H9 (cell line): ENCODE data around the gene COA7. TPM values are rescaled to one million over a fixed set of nuclear protein-coding genes. Genes with fewer than 3 reads are reported as not detected.

ENCODE experiments used
- DNase-seq: peaks from one replicate; pipeline ENCODE4 v3.0.0-alpha.2; 2017
- H2AFZ ChIP-seq: one replicate; pipeline ENCODE4 v1.6.1; 2013; ENCODE audit warnings: mild to moderate bottlenecking, low read length, control low read depth, moderate library complexity
- H2AK5ac ChIP-seq: 2 replicates; pipeline ENCODE4 v1.6.1; 2013; ENCODE audit warnings: low read length, control low read depth, mixed read lengths; ENCODE audit not compliant: insufficient read length
- H2BK120ac ChIP-seq: one replicate; pipeline ENCODE4 v1.6.1; 2013; ENCODE audit warnings: low read depth, mild to moderate bottlenecking, low read length, control low read depth, inconsistent platforms; ENCODE audit not compliant: poor library complexity, severe bottlenecking
- H2BK12ac ChIP-seq: 2 replicates; pipeline ENCODE4 v1.6.1; 2013; ENCODE audit warnings: low read length, control low read depth, mixed read lengths, low read depth; ENCODE audit not compliant: insufficient read length
- H2BK15ac ChIP-seq: 2 replicates; pipeline ENCODE4 v1.6.1; 2013; ENCODE audit warnings: low read depth, low read length, control low read depth
- H2BK20ac ChIP-seq: one replicate; pipeline ENCODE4 v1.6.1; 2013; ENCODE audit warnings: low read depth, mild to moderate bottlenecking, low read length, control low read depth, inconsistent platforms; ENCODE audit not compliant: poor library complexity, severe bottlenecking
- H2BK5ac ChIP-seq: 2 replicates; pipeline ENCODE4 v1.6.1; 2013; ENCODE audit warnings: low read length, control low read depth, mixed read lengths; ENCODE audit not compliant: insufficient read length
- H3K14ac ChIP-seq: 2 replicates; pipeline ENCODE4 v1.6.1; 2013; ENCODE audit warnings: low read length, control low read depth; ENCODE audit not compliant: insufficient read depth
- H3K18ac ChIP-seq: 2 replicates; pipeline ENCODE4 v1.6.1; 2013; ENCODE audit warnings: low read depth, mild to moderate bottlenecking, mixed read lengths, low read length, control low read depth; ENCODE audit not compliant: insufficient read length
- H3K23ac ChIP-seq: 2 replicates; pipeline ENCODE4 v1.6.1; 2013; ENCODE audit warnings: low read length, control low read depth, mixed read lengths, low read depth; ENCODE audit not compliant: insufficient read length
- H3K23me2 ChIP-seq: 2 replicates; pipeline ENCODE4 v1.6.1; 2013; ENCODE audit warnings: low read depth, mild to moderate bottlenecking, mixed read lengths, low read length, control low read depth; ENCODE audit not compliant: insufficient read length, poor library complexity, severe bottlenecking
- H3K27ac ChIP-seq: 2 replicates; pipeline ENCODE4 v1.5.1; 2013; ENCODE audit warnings: low read length, control low read depth, mixed read lengths, low read depth; ENCODE audit not compliant: insufficient read length
- H3K27me3 ChIP-seq: 2 replicates; pipeline ENCODE4 v1.6.1; 2013; ENCODE audit warnings: low read length, control low read depth, inconsistent platforms; ENCODE audit not compliant: insufficient read depth
- H3K4ac ChIP-seq: 2 replicates; pipeline ENCODE4 v1.6.1; 2013; ENCODE audit warnings: low read depth, mild to moderate bottlenecking, control low read depth, inconsistent platforms, low read length, moderate library complexity
- H3K4me1 ChIP-seq: 2 replicates; pipeline ENCODE4 v1.6.1; 2013; ENCODE audit warnings: low read length, control low read depth, inconsistent platforms; ENCODE audit not compliant: insufficient read depth
- H3K4me2 ChIP-seq: 2 replicates; pipeline ENCODE4 v1.6.1; 2013; ENCODE audit warnings: low read length, control low read depth, mixed read lengths; ENCODE audit not compliant: insufficient read length, insufficient read depth
- H3K56ac ChIP-seq: 2 replicates; pipeline ENCODE4 v1.6.1; 2013; ENCODE audit warnings: low read depth, mild to moderate bottlenecking, mixed read lengths, low read length, control low read depth; ENCODE audit not compliant: insufficient read length
- H3K79me1 ChIP-seq: 2 replicates; pipeline ENCODE4 v1.6.1; 2013; ENCODE audit warnings: low read depth, mild to moderate bottlenecking, moderate library complexity, low read length, control low read depth, inconsistent platforms; ENCODE audit not compliant: insufficient read depth, poor library complexity, severe bottlenecking
- H3K79me2 ChIP-seq: 2 replicates; pipeline ENCODE4 v1.6.1; 2013; ENCODE audit warnings: low read length, control low read depth, inconsistent platforms; ENCODE audit not compliant: insufficient read depth
- H3K9ac ChIP-seq: 2 replicates; pipeline ENCODE4 v1.6.1; 2013; ENCODE audit warnings: low read length, control low read depth, mixed read lengths; ENCODE audit not compliant: insufficient read length; ENCODE audit errors: extremely low read depth
- H3K9me3 ChIP-seq: one replicate; pipeline ENCODE4 v1.6.1; 2013; ENCODE audit warnings: low read depth, low read length, inconsistent platforms; ENCODE audit not compliant: control insufficient read depth
- H3T11ph ChIP-seq: one replicate; pipeline ENCODE4 v1.6.1; 2013; ENCODE audit warnings: mild to moderate bottlenecking, low read length, control low read depth, inconsistent platforms
- H4K20me1 ChIP-seq: one replicate; pipeline ENCODE4 v1.6.1; 2013; ENCODE audit not compliant: control insufficient read depth, insufficient read length, insufficient read depth
- H4K5ac ChIP-seq: 2 replicates; pipeline ENCODE4 v1.6.1; 2013; ENCODE audit warnings: low read depth, mild to moderate bottlenecking, mixed read lengths, low read length, control low read depth; ENCODE audit not compliant: insufficient read length
- H4K8ac ChIP-seq: replicated peaks from 2 replicates; pipeline ENCODE4 v1.6.1; 2013; ENCODE audit warnings: low read length, control low read depth, mixed read lengths, low read depth; ENCODE audit not compliant: insufficient read length
- H4K91ac ChIP-seq: 2 replicates; pipeline ENCODE4 v1.6.1; 2013; ENCODE audit warnings: low read depth, mild to moderate bottlenecking, moderate library complexity, mixed read lengths, low read length, control low read depth; ENCODE audit not compliant: insufficient read length
- H3K27ac Mint-ChIP-seq, 3 experiments: 2 replicates in 2 of 3; 3 replicates in 1 of 3; pipeline ENCODE4 v1.8.0; 2020 to 2021; ENCODE audit warnings: mixed read lengths in 3 of 3, mild to moderate bottlenecking in 1 of 3, moderate library complexity in 1 of 3
- H3K27me3 Mint-ChIP-seq: 2 replicates; pipeline ENCODE4 v1.8.0; 2021; ENCODE audit warnings: low read depth, mild to moderate bottlenecking, moderate library complexity, mixed read lengths
- H3K36me3 Mint-ChIP-seq, 3 experiments: 2 replicates in 2 of 3; 3 replicates in 1 of 3; pipeline ENCODE4 v1.8.0; 2020 to 2021; ENCODE audit warnings: low read depth in 3 of 3, mixed read lengths in 3 of 3; ENCODE audit not compliant: insufficient read depth in 1 of 3
- H3K4me1 Mint-ChIP-seq, 2 experiments: 2 replicates each; pipeline ENCODE4 v1.8.0; 2020; ENCODE audit warnings: mixed read lengths in 2 of 2
- H3K4me3 Mint-ChIP-seq, 2 experiments: 2 replicates in 1 of 2; 3 replicates in 1 of 2; pipeline ENCODE4 v1.8.0; 2020 to 2021; ENCODE audit warnings: mild to moderate bottlenecking in 2 of 2, mixed read lengths in 2 of 2, moderate library complexity in 1 of 2
- H3K9me3 Mint-ChIP-seq, 2 experiments: 2 replicates in 1 of 2; 3 replicates in 1 of 2; pipeline ENCODE4 v1.8.0; 2020; ENCODE audit warnings: mild to moderate bottlenecking in 2 of 2, mixed read lengths in 2 of 2, moderate library complexity in 1 of 2
- CTCF ChIP-seq: fragments of 200-600 bp; sonication (generic); conservative IDR thresholded peaks from 3 replicates; pipeline ENCODE4 v1.8.0; 2021; ENCODE audit warnings: antibody characterized with exemption, mild to moderate bottlenecking
- WGBS: extraction: QIAGEN DNeasy Blood & Tissue Kit; methylation state at CpG from one replicate; pipeline ENCODE4 v1.1.7; 2013; ENCODE audit warnings: missing lambda C conversion rate, low lambda C conversion rate, mixed read lengths; ENCODE audit not compliant: insufficient read length; ENCODE audit errors: extremely low coverage; 5-methylcytosine and 5-hydroxymethylcytosine counted together
- total RNA-seq: library from RNA; stranded (reverse); gene quantifications from 2 replicates; pipeline ENCODE4 v1.2.1, GENCODE V29; 2021

COA7 gene
- total RNA-seq, 1 experiment from 2014 or later = 69.1 TPM

- Histone ChIP-seq H3K23ac (no peak overlapping the region), H2BK5ac (no peak overlapping the region), H3K56ac (no peak overlapping the region), H3K18ac (peak overlapping the region; percentile 44), H4K8ac (no peak overlapping the region), H2BK15ac (no peak overlapping the region), H3K23me2 (peaks cover 3% of the 10 kb centered on the region), H3K4ac (no peak overlapping the region), H3K27me3 (no peaks in the 10 kb centered on the region; the same call in 1 of the 2 replicates), H3K9ac (no peak overlapping the region), H3K79me2 (no peaks in the 10 kb centered on the region), H2BK20ac (no peak overlapping the region), H3T11ph (no peak overlapping the region), H3K4me1 (peaks cover 3% of the 10 kb centered on the region; the same call in 1 of the 2 replicates), H4K91ac (no peak overlapping the region), H2AFZ (peak overlapping the region; percentile 84), H2BK12ac (no peak overlapping the region), H2BK120ac (no peak overlapping the region), H3K14ac (0 out of 2 replicates have a peak overlapping the region, but pooled peaks have one; percentile 34), H3K9me3 (no peaks in the 10 kb centered on the region), H3K79me1 (no peaks in the 10 kb centered on the region), H4K5ac (no peak overlapping the region), H2AK5ac (no peak overlapping the region), H3K4me2 (peak overlapping the region; percentile 35), H4K20me1 (no peaks in the 10 kb centered on the region), H3K27ac (no peak overlapping the region)
- Mint-ChIP-seq H3K27me3 (no peaks in the 10 kb centered on the region), H3K36me3 (no peaks in the 10 kb centered on the region), H3K9me3 (no peaks in the 10 kb centered on the region), H3K4me3 (peak overlapping the region; percentile 25 to 67), H3K27ac (peak overlapping the region; percentile 58 to 96 (median 75); a peak in 4 of 7 replicates), H3K4me1 (peaks cover 50 to 67% of the 10 kb centered on the region in 2 experiments)
- WGBS = no CpG with 5 or more reads among the region's 13 CpGs
- no peak for TF ChIP-seq CTCF
- peak; percentile 84 for DNase-seq
These were observed 35.4 kb downstream of the COA7 start for GRCh38 chr1:52662645-52663313.
